ENCODE data around the gene TNFAIP2. TPM values are rescaled to one million over a fixed set of nuclear protein-coding genes. Genes with fewer than 3 reads are reported as not detected.

The TNFAIP2 gene
- total RNA-seq, 4 donors from 2014 or later, result 14.8 to 72.9 (median 22.3) TPM

DNA sequence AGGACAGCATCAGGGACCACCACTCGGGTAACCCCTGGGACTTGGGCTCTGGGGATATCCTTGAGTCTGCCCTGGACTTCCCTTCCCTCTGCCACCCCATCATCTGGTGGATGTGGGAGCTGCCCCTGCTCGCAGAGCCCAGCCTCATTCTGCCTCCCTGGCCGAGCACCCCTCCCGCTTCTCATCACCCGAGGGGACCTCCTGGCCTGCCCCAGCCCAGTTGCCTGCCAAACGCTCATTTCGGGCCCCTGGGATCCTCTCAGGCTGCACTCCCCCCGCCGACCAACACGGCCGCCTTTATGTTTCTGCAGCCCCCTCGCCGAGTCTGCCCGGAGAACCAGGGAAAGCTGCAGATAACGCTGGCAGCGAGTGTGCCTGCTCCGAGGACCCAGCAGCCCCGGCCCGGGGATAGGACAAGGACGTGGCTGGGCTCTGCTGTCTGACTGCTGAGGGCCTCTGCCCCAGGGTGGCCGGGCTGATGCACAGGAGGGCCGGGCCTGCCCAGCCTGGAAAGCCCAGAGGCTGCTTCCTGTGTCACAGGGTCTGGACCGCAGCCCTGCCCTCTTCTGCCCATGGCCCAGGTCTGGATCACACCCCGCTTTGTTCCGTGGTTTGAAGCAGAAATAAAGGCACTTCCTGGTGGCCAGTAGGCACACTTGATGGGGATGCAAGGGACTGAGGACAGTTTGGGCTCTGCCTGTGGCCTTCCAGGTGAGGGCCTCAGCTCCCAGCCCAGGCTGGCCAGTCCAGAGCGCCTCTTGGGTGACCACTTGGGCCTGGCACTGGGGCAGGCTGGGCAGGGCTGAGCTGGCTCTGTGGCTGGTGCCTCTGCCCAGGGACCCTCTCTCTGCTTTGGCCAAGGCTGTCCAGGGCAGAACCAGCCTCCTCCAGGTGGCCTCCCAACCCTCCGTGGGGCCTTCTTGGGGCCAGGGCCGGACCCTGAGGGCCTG lies 33.6 kb upstream of the TNFAIP2 start:
- H3K36me3 ChIP-seq, result no peaks in the 10 kb centered on the region
- H3K27me3 ChIP-seq, result peaks cover 0 to 6% (median 4%) of the 10 kb centered on the region in 3 donors
- no peak overlapping the region for H3K27ac ChIP-seq
- H3K9me3 ChIP-seq, result no peaks in the 10 kb centered on the region
- intact Hi-C loops (cut with DNase I; ENCODE audit: low total_unique reads), result no loop called here
- no peak overlapping the region for H3K4me3 ChIP-seq
- H3K4me1 ChIP-seq, result peaks cover 0 to 8% of the 10 kb centered on the region in 2 donors
- ATAC-seq (no peak), DNase-seq (no peak)
- TF ChIP-seq, protein P1, sequence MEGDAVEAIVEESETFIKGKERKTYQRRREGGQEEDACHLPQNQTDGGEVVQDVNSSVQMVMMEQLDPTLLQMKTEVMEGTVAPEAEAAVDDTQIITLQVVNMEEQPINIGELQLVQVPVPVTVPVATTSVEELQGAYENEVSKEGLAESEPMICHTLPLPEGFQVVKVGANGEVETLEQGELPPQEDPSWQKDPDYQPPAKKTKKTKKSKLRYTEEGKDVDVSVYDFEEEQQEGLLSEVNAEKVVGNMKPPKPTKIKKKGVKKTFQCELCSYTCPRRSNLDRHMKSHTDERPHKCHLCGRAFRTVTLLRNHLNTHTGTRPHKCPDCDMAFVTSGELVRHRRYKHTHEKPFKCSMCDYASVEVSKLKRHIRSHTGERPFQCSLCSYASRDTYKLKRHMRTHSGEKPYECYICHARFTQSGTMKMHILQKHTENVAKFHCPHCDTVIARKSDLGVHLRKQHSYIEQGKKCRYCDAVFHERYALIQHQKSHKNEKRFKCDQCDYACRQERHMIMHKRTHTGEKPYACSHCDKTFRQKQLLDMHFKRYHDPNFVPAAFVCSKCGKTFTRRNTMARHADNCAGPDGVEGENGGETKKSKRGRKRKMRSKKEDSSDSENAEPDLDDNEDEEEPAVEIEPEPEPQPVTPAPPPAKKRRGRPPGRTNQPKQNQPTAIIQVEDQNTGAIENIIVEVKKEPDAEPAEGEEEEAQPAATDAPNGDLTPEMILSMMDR (IDR thresholded peaks at IDR 0.05 in 4 of 5, conservative IDR thresholded peaks at IDR 0.05 in 1 of 5), result no peak
- TF ChIP-seq POLR2A (IDR thresholded peaks at IDR 0.05), result no peak
- in situ Hi-C loops (cut with MboI; ENCODE audit: low sequenced_read_pairs in 4 of 4), result loop anchor here in 1 of 4 donors (25.0 kb wide), 1 partner anchor 198 kb away; no protein-coding TSS in a partner anchor

DNA sequence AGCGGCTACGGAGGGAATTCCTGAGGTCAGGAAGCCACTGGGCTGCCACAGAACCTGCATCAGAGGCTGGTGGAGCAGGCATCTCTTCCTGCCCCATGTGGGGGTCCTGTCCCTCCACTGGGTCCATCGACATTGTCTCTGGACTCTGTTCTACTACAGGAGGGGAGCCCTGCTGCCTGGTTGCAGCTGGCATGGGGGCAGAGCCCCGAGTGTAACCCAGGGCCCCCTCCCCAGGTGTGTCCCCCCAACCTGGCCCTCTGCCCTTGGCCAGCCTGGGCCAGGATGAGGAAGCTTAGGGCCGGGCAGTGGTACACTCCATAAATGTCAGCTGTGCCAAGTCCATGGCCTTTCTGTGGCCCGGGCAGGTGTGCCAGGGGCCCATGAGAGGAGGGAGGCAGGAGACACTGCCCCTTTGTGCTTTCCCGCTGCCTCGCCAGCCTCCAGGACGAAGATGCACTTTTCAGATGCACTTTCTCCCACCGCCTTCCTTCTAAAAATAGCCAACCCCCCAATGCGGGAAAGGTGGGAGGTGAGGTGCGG lies 32.7 kb upstream of the TNFAIP2 start:
- no peak for TF ChIP-seq POLR2A (IDR thresholded peaks at IDR 0.05)
- TF ChIP-seq, protein P1 (IDR thresholded peaks at IDR 0.05 in 4 of 5, conservative IDR thresholded peaks at IDR 0.05 in 1 of 5), result no peak
- intact Hi-C loops (cut with DNase I; ENCODE audit: low total_unique reads), result loop anchor here (1.0 kb wide), 1 partner anchor 396 kb away; no protein-coding TSS in a partner anchor
- in situ Hi-C loops (cut with MboI; ENCODE audit: low sequenced_read_pairs in 4 of 4), result loop anchor here in 1 of 4 donors (25.0 kb wide), 1 partner anchor 197 kb away; no protein-coding TSS in a partner anchor
- Histone ChIP-seq H3K27ac (no peak overlapping the region), H3K9me3 (no peaks in the 10 kb centered on the region), H3K4me1 (peaks cover 0 to 8% of the 10 kb centered on the region in 2 donors), H3K4me3 (no peak overlapping the region), H3K27me3 (no peaks in the 10 kb centered on the region), H3K36me3 (no peaks in the 10 kb centered on the region)
- DNase-seq (no peak), ATAC-seq (no peak)

DNA sequence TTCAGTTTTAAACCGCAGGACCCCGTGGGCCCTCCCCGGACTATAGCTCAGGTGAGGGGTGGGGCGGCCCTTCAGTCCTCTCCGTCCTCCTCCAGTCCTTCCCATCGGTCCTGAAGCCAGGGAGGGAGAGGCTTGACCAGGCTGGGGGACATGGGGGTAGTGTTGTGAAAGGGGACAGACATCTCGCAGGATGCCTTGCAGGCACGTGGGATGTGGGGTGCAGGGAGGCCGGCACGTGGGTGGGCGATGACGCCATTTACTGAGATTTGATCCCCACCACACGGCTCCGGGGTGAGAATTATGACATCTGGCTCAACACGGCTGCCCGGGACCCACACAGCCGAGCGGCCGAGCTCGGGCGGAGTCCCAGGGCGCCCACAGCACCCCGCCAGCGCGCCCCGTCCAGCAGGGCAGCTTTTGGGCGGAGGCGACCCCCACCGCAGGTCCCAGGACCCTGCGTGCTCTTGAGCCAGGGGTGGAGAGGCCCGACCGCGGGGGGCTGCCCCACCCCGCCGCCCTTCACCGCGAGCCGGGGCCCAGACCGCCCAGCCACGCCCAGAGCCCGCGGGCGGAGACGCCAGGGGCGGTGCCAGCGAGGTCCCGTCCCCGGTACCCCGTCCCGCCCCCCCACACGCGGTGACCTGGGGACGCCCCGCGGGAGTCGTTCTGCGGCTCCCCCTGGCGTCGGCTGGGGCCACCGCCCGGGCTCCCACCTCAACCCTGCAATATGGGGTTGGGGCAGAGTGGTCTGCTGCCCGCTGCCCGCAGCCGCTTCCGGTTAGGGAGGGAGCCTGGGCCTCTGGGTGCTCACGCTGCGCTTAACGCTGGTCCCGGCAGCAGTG lies 32.0 kb upstream of the TNFAIP2 start:
- Histone ChIP-seq H3K27me3 (no peaks in the 10 kb centered on the region), H3K4me3 (peak overlapping the region; percentile 34 to 59 (median 48)), H3K4me1 (peaks cover 0 to 8% of the 10 kb centered on the region in 2 donors), H3K9me3 (no peaks in the 10 kb centered on the region), H3K27ac (no peak overlapping the region), H3K36me3 (no peaks in the 10 kb centered on the region)
- in situ Hi-C loops (cut with MboI; ENCODE audit: low sequenced_read_pairs in 4 of 4), result loop anchor here in 1 of 4 donors (25.0 kb wide), 1 partner anchor 196 kb away; no protein-coding TSS in a partner anchor
- intact Hi-C loops (cut with DNase I; ENCODE audit: low total_unique reads), result loop anchor here (1.0 kb wide), 1 partner anchor 397 kb away; no protein-coding TSS in a partner anchor
- DNase-seq (no peak), ATAC-seq (peak in 1 of 2 donors; percentile 52)
- no peak for TF ChIP-seq POLR2A (IDR thresholded peaks at IDR 0.05)
- TF ChIP-seq, protein P1 (IDR thresholded peaks at IDR 0.05 in 4 of 5, conservative IDR thresholded peaks at IDR 0.05 in 1 of 5), result peak in 3 of 5 experiments; percentile 55 to 58 (median 56)

DNA sequence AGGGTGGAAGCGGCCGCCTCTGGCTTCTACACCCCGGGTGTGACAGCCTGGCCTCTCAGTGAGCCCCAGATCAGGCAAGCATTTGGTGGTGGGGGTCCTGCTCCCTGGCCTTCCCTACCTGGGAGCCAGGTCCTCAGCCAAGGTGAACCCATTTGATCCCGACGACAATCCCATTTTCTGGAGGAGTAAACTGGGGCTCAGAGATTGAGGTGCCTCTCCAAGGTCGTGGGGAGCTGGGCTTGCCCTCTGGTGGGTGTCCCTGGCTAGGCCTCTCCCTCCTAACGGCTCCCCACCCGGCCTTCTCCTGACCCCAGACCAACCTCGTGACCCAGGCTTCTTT lies 31.4 kb upstream of the TNFAIP2 start:
- Histone ChIP-seq H3K36me3 (no peaks in the 10 kb centered on the region), H3K4me1 (peaks cover 0 to 8% of the 10 kb centered on the region in 2 donors), H3K27me3 (no peaks in the 10 kb centered on the region), H3K27ac (no peak overlapping the region), H3K9me3 (no peaks in the 10 kb centered on the region), H3K4me3 (peak overlapping the region; percentile 34 to 59 (median 48))
- no peak for ATAC-seq
- no peak for TF ChIP-seq POLR2A (IDR thresholded peaks at IDR 0.05)
- TF ChIP-seq, protein P1 (IDR thresholded peaks at IDR 0.05 in 4 of 5, conservative IDR thresholded peaks at IDR 0.05 in 1 of 5), result no peak
- in situ Hi-C loops (cut with MboI; ENCODE audit: low sequenced_read_pairs in 4 of 4), result loop anchor here in 1 of 4 donors (25.0 kb wide), 1 partner anchor 195 kb away; no protein-coding TSS in a partner anchor
- no peak for DNase-seq
- intact Hi-C loops (cut with DNase I; ENCODE audit: low total_unique reads), result loop anchor here (1.0 kb wide), 1 partner anchor 398 kb away; no protein-coding TSS in a partner anchor
